DMS153 treated with DMSO at 0.1 percent for 48 hours (cell line): Measurements from ENCODE around the gene SAG.

Source experiments
- DNase-seq: peaks from one replicate; lab custom pipeline; 2025; ENCODE audit not compliant: unreplicated experiment; lab: John Stamatoyannopoulos, UW

SAG gene

GRCh38 chr2:233375490-233376314 is 68.1 kb downstream of the SAG start:
- DNase-seq = no peak

DNA sequence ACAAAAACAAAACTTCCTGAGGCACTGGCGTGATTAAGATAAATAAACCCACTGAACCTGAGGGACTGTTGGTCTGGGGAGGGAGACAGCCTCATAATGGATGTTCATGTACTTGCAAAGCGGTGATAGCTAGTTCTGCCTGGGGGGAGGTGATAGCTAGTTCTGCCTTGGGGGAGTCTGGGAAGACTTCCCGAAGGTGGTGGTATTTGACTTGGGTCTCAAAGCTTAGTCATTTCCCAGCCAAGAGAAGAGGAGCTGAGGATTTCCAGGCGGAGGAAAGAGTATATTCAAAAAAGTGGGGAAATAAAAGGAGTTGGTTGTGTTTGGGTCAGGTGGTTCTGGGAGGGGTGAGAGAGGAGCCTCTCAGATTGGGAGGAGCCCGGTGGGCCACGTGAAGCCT is 71.4 kb downstream of the SAG start:
- no peak for DNase-seq

DNA sequence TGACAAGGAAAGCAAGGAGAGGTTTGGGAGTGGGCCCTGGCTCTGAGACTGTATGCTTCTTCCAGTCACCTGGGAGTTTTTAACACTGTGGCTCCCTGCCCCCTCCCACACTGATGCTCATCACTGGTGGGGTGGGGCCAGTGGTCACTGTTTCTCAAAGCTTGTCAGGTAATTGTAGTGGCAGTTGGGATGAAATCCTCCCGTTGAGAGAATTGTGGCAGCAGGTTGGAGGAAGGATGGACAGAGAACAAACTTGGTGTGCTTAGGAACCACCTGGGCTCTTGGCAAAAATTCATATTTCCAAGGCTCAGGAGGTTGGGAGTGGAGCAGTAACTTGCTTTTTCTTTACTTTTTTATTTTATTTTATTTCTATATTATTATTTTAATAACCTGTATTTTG is 71.8 kb downstream of the SAG start:
- DNase-seq = no peak

- no peak for DNase-seq
These were observed 72.7 kb downstream of the SAG start for GRCh38 chr2:233380132-233380895.

GRCh38 chr2:233380995-233381637 is 73.5 kb downstream of the SAG start:
- DNase-seq = no peak

DNA sequence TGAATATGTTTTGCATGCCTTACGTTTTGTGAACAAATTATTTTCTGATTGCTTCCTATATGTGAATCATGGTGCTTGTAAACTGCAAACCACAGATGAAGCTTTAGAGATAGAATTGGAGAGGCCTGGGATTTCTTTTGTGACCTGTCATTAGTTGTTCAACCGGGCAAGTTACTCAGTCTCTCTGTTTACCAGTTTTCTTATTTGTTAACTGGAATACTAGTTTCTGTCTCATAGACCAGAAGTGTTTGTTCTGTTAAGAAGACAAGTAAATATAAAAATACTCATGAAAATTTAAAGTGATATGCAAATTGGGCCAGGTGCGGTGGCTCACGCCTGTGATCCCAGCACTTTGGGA is 74.0 kb downstream of the SAG start:
- no peak for DNase-seq

DNA sequence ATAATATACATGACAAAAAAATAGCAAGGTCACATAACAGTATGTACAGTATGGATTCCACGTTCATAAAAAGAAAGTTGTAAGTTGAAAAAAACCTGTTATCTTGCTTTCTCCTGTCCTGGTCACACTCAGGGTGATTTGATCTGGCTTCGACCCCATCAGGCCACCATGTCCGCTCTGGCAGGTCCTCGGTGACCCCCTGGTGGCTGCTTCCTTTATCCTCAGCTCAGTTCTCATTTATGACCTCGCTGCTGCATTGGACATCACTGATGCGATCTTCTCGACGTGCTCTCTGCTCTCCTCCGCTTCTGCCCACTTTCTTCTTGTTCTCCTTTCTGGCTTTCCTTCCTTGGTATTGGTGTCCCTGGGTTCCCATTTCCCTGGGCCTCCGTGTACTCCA is 76.4 kb downstream of the SAG start:
- no peak for DNase-seq

DNA sequence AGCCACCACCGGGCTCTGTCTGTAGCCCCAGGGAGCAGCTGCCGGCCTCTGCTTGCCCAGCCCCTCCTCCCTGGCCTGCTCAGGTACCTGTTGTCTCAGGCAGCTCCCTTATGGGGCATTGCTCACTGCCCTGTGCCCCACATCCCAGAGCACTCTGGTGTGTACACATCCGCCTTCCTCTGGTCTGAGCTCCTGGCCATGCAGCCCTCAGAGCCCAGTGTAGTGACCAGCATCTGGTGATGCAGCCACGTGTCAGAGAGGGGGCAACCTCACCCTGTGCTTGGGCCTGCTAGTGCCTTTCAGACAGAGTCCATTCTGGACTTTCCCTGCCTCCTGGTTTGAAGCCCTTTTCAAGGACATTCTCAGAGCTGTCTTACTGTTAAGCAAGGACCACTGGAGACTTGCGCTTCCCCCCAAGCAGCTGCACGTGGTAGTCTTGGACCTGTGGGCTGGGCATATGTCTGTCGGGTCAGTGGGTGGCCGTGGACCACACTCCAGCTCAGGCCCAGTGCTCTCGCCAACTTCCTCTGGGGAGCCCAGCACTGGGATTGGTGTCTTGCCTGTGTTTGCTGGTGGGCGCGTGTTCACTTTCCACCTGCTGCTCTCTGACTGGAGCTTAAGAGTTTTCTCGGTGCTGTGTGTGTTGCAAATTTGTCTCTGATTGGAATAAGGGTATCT is 77.3 kb downstream of the SAG start:
- DNase-seq = no peak

DNA sequence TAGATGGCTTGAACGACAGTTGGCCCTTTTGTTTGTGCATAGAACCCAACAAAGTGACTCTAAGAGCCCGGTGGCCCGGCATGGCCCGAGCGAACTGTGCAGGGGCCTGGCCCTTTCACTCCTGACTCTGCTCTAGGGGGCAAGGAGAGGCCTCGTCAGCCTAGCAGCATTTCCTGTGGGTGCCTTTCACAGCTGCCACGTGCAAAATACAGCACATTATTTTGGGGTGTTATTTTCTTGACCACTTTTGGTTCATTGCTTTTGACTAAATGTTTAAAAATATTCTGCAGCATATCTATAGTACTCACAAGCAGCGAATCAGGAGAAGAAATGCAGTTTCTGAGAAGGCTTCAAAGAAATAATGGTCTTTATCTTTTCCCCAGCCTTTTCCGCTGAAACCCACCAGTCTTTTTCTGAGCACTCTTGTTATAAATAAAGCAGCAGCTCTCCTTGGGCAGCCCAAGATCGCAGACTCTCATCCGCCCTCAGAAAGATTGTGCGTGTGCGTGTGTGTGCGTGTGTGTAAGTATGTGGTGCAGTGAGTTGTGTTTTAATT is 78.0 kb downstream of the SAG start:
- DNase-seq = no peak

DNA sequence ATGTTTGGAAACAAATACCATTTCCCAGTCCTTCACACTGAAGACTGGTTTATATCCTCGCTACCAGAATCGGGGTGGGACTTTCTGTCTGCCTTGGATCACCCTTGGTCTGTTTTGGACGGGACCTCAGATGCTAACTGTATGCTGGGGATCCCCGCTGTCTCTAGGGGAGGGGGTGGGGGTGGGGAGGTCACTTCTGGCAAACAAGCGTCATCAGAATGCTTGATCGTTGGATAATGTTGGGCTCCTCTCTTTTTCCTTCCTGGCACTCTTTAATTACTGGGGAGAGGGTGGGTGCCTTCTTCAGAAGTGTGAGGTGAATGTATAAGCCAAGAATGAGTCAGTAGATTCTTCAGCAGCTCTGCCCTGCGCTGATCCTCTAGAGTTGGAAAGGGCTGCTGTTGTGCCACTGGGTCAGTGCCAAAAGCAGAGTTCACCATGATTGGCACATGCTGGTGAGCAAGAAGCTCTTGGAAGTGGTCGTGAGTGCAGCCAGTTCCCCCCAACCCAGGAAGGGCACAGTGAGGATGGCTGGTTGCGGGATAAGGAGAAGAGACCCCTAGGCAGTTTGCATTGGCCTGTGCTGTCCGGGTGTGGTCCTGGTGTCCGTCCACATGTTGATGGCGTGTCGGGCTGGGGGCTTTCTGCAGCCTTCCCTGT is 78.9 kb downstream of the SAG start:
- no peak for DNase-seq

- DNase-seq = no peak
These were observed 79.6 kb downstream of the SAG start for GRCh38 chr2:233387225-233387624.

DNA sequence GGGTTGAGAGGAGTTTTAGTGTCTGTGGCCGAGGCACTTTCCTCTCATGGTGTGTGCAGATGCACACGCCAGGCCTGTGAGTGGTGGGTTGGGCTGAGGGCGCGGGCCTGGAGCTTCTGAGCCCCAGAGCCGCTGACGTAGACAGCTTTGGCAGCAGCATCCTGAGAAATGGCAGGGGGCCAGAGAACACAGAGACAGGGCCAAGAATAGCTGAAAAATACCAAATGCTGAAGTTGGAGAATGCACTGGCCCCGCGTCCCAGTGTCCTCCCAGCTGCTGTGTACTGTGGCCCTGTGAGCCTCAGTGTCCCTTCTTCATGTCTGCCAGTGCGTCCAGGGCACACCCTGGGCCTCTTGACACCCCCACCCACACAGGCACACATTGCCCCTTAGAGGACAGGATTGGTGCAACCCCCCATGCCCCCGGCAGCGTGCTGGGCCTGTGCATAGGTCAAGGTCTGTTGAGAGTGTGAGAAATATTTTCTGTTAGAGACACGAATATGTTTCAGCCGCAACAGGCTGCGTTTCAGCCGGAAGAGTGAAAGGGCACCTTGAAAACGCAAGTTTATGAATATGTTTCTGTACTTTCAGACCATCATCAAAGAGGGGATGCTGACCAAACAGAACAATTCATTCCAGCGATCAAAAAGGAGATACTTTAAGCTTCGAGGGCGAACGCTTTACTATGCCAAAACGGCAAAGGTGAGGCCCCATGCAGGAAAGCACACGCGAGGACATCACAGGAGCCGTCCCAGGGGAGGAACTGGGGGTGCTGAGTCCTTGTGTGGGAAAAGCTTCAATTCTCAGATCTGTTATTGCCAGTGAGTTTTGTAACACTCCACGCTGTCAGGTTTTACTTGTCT is 80.3 kb downstream of the SAG start:
- no peak for DNase-seq

- DNase-seq = no peak
These were observed 82.0 kb downstream of the SAG start for GRCh38 chr2:233389601-233390125.

DNA sequence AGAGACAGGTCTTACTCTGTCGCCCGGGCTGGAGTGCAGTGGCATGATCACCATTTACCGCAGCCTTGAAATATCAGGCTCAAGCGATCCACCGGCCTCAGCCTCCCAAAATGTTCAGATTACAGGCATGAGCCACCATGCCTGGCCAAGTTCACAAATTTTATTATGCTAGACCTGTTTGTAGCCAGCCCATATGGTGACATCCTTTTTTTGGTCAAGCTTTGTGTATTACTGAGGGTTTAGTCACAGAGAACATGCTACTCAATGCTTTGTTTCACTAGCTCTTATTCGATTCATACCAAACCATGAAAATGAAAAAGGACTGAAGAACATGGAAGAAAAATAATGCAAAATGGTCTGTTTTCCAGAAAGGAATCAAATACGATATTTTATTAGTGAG is 88.1 kb downstream of the SAG start:
- DNase-seq = no peak
